Cardiac atrium fibroblast (primary cell): ENCODE data around the gene MRPS21. TPM values are rescaled to one million over a fixed set of nuclear protein-coding genes. Genes with fewer than 3 reads are reported as not detected.

Experiments used
- total RNA-seq: library from RNA; depleted of rRNA; stranded (reverse); fragments of >200 nt; gene quantifications from 2 replicates; pipeline ENCODE4 v1.2.3, GENCODE V29; 2015

The MRPS21 gene
- 43.6 and 46.4 TPM in 2 replicates for total RNA-seq

GRCh38 chr1:150293433-150294253, at the start of gene MRPS21:
TSS of gene MRPS21 (plus strand) at chr1:150293861. CDS start at chr1:150294367, 506 bp downstream.

DNA sequence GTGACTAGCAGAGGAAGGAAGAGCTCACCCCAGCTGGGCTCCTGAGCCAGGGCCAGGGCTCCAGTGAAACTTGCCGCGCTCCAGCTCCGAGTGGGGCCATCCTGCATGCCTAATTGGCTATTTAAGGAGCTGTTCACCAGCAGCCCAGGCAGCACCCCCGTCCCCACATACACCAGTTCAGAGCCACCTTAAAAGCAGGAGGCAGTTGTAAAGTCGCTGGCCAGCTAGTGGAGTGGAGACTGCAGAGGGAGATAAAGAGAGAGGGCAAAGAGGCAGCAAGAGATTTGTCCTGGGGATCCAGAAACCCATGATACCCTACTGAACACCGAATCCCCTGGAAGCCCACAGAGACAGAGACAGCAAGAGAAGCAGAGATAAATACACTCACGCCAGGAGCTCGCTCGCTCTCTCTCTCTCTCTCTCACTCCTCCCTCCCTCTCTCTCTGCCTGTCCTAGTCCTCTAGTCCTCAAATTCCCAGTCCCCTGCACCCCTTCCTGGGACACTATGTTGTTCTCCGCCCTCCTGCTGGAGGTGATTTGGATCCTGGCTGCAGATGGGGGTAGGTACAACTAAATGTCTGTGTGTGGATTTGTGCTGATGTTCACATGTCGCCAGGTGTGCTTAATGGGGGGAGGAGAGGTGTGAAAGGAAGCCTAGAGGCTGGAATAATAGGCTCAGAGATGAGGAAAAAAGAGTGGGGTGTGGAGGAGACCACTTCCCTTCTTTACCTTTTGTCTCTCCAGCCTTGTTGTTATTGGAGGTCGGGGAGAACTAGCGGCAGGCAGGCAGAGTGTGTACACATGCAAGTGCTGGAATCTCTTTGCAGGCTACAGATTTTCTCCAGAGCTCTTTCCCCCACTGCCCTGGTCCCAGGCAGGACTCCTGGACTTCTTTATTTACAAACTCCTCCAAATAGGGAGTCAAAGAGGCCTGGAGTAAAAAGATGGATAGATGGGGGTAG, 35.8 kb upstream of the MRPS21 start, which contains the start of gene CA14:
Gene CA14, plus strand, starts transcription at position 151 of the 962 bp plus-strand sequence. Its CDS starts 355 bp downstream, at position 506.

DNA sequence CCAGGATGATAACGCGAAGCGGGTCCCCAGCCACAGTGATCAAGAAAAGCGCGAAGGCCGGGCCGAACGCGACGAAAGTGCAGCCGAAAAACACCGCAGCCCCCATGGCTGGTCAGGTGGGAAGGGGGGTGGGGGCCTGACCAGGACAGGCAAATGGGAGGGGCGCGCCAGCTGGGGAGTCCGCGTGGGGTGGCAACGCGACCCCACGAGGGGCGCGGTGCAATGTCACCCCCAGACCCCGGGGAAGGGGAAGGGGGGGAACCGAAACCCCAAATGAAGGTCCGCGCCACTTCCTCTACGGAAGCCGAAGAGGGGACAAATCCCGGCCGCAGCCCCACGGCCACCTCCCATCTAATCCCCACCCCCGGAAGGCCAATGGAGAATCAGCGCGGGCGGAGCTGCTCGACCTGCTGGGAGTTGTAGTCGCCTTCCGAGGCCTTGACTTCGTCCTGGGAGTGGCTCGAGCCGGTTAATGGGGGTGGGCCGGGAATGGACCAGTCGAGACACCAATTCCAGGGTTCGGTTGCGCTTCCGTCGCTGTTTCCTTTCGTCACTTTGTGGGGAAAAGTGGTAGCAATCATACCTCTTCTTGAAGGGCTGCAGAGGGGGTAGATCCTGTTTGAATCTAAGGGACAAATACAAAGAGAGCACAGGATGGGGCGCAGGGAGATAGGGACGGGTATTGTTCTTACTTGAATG, 24.8 kb upstream of the MRPS21 start, which contains the start of gene APH1A:
Gene APH1A, minus strand, starts transcription at position 312 of the 699 bp plus-strand sequence. Its CDS starts 206 bp downstream, at position 106.

GRCh38 chr1:150281758-150282557, 11.7 kb upstream of the MRPS21 start, which contains the start of gene CIART:
TSS of gene CIART (plus strand) at chr1:150282554. CDS start at chr1:150283268, 714 bp downstream.

Other genes starting within 250 kb of the MRPS21 start
- 16.7 and 21.1 TPM in 2 replicates for gene VPS45, start 226.1 kb upstream of the MRPS21 start, total RNA-seq
- gene PLEKHO1, start 143.9 kb upstream of the MRPS21 start, total RNA-seq: 18.1 and 19.0 TPM in 2 replicates
- gene ANP32E, start 57.7 kb upstream of the MRPS21 start, total RNA-seq: 10.1 and 18.0 TPM in 2 replicates
- gene CA14, start 36.1 kb upstream of the MRPS21 start, total RNA-seq: not detected in 2 replicates
- gene APH1A, start 24.8 kb upstream of the MRPS21 start, total RNA-seq: 87.3 and 95.1 TPM in 2 replicates
- gene C1orf54, start 21.1 kb upstream of the MRPS21 start, total RNA-seq: 1.5 and 10.7 TPM in 2 replicates
- 10.2 and 10.3 TPM in 2 replicates for gene CIART, start 11.3 kb upstream of the MRPS21 start, total RNA-seq
- gene PRPF3, start 27.7 kb downstream of the MRPS21 start, total RNA-seq: 16.8 and 30.9 TPM in 2 replicates
- gene RPRD2, start 70.3 kb downstream of the MRPS21 start, total RNA-seq: 6.0 and 7.3 TPM in 2 replicates
- 10.9 and 15.9 TPM in 2 replicates for gene TARS2, start 193.6 kb downstream of the MRPS21 start, total RNA-seq
- gene ECM1, start 214.2 kb downstream of the MRPS21 start, total RNA-seq: 20.6 and 54.5 TPM in 2 replicates
- gene FALEC, start 221.9 kb downstream of the MRPS21 start, total RNA-seq: not detected in 2 replicates